Measurements from ENCODE around the gene PHF2.

DNA sequence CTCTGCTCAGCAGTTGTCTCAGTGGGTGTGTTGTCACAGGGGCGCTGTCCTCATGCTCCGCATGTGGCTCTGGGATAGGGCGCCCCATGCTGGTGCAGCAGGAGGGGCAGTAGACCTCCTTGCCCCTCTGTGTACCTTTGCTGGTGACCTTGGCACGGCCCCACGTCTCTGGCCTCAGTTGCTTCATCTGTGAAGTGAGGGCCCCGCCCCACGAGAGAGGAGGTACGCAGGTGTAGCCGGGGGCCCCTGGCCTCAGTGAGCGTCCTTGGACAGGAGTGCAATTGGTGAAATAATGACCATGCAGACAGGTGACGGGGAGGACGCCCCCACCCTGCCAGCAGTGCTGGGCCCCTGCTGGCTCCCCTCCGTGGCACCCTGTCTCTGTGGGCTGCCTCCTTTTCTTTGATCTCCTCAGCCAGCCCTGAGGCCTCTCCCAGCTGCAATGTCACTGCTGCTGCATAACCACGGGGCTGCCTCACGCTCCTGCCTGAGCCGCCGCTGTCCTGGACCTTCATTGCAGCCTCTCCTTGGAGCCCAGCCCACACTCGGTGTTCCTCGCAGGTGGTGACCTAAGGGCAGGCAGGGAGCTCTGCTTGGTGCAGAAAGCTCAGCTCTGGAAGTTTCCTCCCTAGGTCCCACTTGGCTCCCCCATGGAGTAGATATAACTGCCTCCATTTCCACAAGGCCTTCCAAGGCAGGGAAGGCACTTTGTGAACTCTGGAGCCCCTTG is 57.3 kb downstream of the PHF2 start:
- TF ChIP-seq POLR2AphosphoS5 (IDR thresholded peaks at IDR 0.05; ENCODE audit: low read depth), result no peak
- TF ChIP-seq, protein P1, sequence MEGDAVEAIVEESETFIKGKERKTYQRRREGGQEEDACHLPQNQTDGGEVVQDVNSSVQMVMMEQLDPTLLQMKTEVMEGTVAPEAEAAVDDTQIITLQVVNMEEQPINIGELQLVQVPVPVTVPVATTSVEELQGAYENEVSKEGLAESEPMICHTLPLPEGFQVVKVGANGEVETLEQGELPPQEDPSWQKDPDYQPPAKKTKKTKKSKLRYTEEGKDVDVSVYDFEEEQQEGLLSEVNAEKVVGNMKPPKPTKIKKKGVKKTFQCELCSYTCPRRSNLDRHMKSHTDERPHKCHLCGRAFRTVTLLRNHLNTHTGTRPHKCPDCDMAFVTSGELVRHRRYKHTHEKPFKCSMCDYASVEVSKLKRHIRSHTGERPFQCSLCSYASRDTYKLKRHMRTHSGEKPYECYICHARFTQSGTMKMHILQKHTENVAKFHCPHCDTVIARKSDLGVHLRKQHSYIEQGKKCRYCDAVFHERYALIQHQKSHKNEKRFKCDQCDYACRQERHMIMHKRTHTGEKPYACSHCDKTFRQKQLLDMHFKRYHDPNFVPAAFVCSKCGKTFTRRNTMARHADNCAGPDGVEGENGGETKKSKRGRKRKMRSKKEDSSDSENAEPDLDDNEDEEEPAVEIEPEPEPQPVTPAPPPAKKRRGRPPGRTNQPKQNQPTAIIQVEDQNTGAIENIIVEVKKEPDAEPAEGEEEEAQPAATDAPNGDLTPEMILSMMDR (IDR thresholded peaks at IDR 0.05; ENCODE audit: insufficient read depth, low read length), result no peak
